Parathyroid adenoma (tissue), 2 donors: ENCODE results near the gene IRAK1.

Experiments used
- H2AFZ ChIP-seq: fragments of 300-600 bp; sonication (generic); one replicate; pipeline ENCODE4 v1.7.0; 2017; ENCODE audit warnings: antibody characterized with exemption, mild to moderate bottlenecking
- H3K27ac ChIP-seq: fragments of 300-600 bp; sonication (generic); one replicate; pipeline ENCODE4 v1.7.0; 2017
- H3K27me3 ChIP-seq: fragments of 300-600 bp; sonication (generic); one replicate; pipeline ENCODE4 v1.7.0; 2017; ENCODE audit warnings: low read length; ENCODE audit not compliant: control insufficient read depth, insufficient read depth
- H3K36me3 ChIP-seq: fragments of 300-600 bp; sonication (generic); one replicate; pipeline ENCODE4 v1.7.0; 2017; ENCODE audit warnings: low read length; ENCODE audit not compliant: control insufficient read depth, insufficient read depth
- H3K4me1 ChIP-seq: fragments of 300-600 bp; sonication (generic); one replicate; pipeline ENCODE4 v1.7.0; 2017; ENCODE audit warnings: control low read depth
- H3K4me2 ChIP-seq: fragments of 300-600 bp; sonication (generic); one replicate; pipeline ENCODE4 v1.7.0; 2017; ENCODE audit warnings: low read length
- H3K4me3 ChIP-seq: fragments of 300-600 bp; sonication (generic); one replicate; pipeline ENCODE4 v1.7.0; 2017; ENCODE audit warnings: low read depth, low read length
- H3K79me2 ChIP-seq: fragments of 300-600 bp; sonication (generic); one replicate; pipeline ENCODE4 v1.7.0; 2017; ENCODE audit warnings: control low read depth
- H3K9ac ChIP-seq: fragments of 300-600 bp; sonication (generic); one replicate; pipeline ENCODE4 v1.7.0; 2017; ENCODE audit warnings: mild to moderate bottlenecking
- H3K9me3 ChIP-seq: fragments of 300-600 bp; sonication (generic); one replicate; pipeline ENCODE4 v1.7.0; 2017; ENCODE audit warnings: low read length; ENCODE audit not compliant: control insufficient read depth
- TF ChIP-seq, protein P1 (sequence below): fragments of 300-600 bp; sonication (generic); IDR thresholded peaks from one replicate; pipeline ENCODE4 v1.7.0; 2017; ENCODE audit warnings: antibody characterized with exemption, mild to moderate bottlenecking
- donor health status: primary hyperparathyroidism.

The IRAK1 gene

DNA sequence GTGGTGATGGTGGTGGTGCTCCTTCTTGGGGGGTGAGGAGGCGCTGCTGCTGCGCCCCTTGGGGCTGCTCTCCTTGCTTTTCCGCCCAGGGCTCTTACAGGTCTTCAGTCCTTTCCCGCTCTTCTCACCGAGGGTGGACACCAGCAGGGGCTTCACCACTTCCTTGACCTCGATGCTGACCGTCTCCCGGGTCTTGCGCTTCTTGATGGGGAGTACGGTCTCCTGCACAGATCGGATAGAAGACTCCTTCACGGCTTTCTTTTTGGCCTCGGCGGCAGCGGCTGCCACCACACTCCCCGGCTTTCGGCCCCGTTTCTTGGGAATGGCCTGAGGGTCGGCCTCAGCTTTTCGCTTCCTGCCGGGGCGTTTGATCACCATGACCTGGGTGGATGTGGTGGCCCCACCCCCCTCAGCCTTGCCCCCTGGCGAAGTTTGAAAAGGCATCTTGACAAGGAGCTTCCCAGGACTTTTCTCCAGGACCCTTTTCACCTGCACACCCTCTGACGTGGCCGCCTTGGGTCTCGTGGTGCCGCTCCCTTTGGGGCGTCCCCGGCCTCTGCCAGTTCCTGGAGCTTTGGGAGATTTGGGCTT lies 11.1 kb upstream of the IRAK1 start:
- no peaks in the 10 kb centered on the region for H3K4me1 ChIP-seq
- H3K4me3 ChIP-seq: no peak overlapping the region
- H3K9me3 ChIP-seq: no peaks in the 10 kb centered on the region
- H3K27me3 ChIP-seq: no peaks in the 10 kb centered on the region
- no peak overlapping the region for H2AFZ ChIP-seq
- H3K27ac ChIP-seq: no peak overlapping the region
- TF ChIP-seq, protein P1, sequence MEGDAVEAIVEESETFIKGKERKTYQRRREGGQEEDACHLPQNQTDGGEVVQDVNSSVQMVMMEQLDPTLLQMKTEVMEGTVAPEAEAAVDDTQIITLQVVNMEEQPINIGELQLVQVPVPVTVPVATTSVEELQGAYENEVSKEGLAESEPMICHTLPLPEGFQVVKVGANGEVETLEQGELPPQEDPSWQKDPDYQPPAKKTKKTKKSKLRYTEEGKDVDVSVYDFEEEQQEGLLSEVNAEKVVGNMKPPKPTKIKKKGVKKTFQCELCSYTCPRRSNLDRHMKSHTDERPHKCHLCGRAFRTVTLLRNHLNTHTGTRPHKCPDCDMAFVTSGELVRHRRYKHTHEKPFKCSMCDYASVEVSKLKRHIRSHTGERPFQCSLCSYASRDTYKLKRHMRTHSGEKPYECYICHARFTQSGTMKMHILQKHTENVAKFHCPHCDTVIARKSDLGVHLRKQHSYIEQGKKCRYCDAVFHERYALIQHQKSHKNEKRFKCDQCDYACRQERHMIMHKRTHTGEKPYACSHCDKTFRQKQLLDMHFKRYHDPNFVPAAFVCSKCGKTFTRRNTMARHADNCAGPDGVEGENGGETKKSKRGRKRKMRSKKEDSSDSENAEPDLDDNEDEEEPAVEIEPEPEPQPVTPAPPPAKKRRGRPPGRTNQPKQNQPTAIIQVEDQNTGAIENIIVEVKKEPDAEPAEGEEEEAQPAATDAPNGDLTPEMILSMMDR: no peak
- H3K36me3 ChIP-seq: no peaks in the 10 kb centered on the region
- no peak overlapping the region for H3K9ac ChIP-seq
- H3K4me2 ChIP-seq: no peak overlapping the region
- H3K79me2 ChIP-seq: peaks cover 8% of the 10 kb centered on the region

- TF ChIP-seq, protein P1: no peak
Measured at GRCh38 chrX:154030266-154030665, 10.6 kb upstream of the IRAK1 start.

DNA sequence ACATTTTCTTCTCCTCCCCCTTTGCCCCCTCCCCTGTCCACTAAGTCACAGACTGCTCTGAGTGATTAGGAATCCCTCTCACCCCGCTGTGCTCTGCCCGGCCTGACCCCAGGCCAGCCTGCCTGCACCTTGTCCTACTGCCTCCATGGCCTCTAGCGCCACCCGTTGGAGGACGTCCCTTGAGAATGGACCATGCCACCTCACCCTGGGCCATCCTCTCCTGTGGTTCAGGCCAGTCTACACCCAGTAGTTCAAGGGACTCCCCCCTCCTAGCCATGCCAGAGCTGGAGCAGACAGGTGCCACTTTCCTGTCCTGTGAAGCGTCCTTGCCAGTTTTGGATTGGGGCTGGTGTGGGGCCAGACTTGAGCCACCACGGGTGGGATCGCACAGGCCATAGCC lies 9.7 kb upstream of the IRAK1 start:
- no peaks in the 10 kb centered on the region for H3K36me3 ChIP-seq
- no peak overlapping the region for H3K4me2 ChIP-seq
- H3K9ac ChIP-seq: no peak overlapping the region
- TF ChIP-seq, protein P1: no peak
- H3K4me3 ChIP-seq: no peak overlapping the region
- no peaks in the 10 kb centered on the region for H3K4me1 ChIP-seq
- H3K79me2 ChIP-seq: peaks cover 7% of the 10 kb centered on the region
- no peak overlapping the region for H3K27ac ChIP-seq
- H3K9me3 ChIP-seq: no peaks in the 10 kb centered on the region
- no peak overlapping the region for H2AFZ ChIP-seq
- H3K27me3 ChIP-seq: no peaks in the 10 kb centered on the region

More at GRCh38 chrX:154030266-154030665, 10.6 kb upstream of the IRAK1 start:
- Histone ChIP-seq H3K79me2 (peaks cover 8% of the 10 kb centered on the region), H3K27me3 (no peaks in the 10 kb centered on the region), H3K4me3 (no peak overlapping the region), H3K4me1 (no peaks in the 10 kb centered on the region), H2AFZ (no peak overlapping the region), H3K36me3 (no peaks in the 10 kb centered on the region), H3K27ac (no peak overlapping the region), H3K4me2 (no peak overlapping the region), H3K9ac (no peak overlapping the region), H3K9me3 (no peaks in the 10 kb centered on the region)

DNA sequence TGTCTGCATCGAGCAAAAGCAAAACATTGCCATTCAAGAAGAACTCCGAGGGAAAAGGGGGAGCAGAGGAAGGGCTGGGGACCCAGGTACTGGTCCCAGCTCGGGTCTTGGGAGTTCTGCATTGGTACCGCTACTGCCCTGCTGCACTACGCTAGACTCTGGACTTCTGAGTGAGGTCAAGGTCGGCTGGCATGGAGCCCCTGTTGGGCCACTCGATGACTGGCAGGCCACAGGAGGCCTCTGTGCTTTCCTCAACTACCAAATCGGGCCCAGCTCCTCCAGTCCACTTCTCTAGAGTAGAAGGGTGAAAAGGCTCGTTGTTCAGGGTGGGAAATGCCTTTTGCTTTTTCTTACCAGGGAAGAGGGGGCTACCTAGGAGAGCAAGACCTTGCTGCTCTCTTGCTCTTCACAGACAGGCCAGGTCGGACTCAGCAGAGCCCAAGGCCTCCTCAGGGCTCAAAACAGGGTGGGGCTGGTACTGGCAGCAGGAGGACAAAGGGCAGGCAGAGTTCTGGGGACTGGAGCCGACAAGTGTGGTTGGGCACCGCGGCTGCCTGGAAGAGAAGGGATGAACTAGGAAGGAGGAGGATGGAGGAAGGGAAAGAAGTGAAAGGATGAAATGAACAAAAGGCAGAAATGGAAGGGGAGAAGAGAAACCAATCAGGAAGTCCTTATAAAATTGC lies 8.9 kb upstream of the IRAK1 start:
- Histone ChIP-seq H3K4me2 (no peak overlapping the region), H3K9me3 (no peaks in the 10 kb centered on the region), H3K4me3 (no peak overlapping the region), H3K27me3 (no peaks in the 10 kb centered on the region), H3K36me3 (no peaks in the 10 kb centered on the region), H3K79me2 (peaks cover under 1% of the 10 kb centered on the region), H3K9ac (no peak overlapping the region), H3K27ac (no peak overlapping the region), H2AFZ (no peak overlapping the region), H3K4me1 (no peaks in the 10 kb centered on the region)
- TF ChIP-seq, protein P1: no peak

- TF ChIP-seq, protein P1: no peak
- H3K9me3 ChIP-seq: no peaks in the 10 kb centered on the region
- no peaks in the 10 kb centered on the region for H3K27me3 ChIP-seq
- H3K9ac ChIP-seq: no peak overlapping the region
- no peaks in the 10 kb centered on the region for H3K79me2 ChIP-seq
- no peak overlapping the region for H3K27ac ChIP-seq
- H3K4me3 ChIP-seq: no peak overlapping the region
- H3K4me1 ChIP-seq: no peaks in the 10 kb centered on the region
- H3K36me3 ChIP-seq: no peaks in the 10 kb centered on the region
- H2AFZ ChIP-seq: no peak overlapping the region
- no peak overlapping the region for H3K4me2 ChIP-seq
Measured at GRCh38 chrX:154027986-154028385, 8.3 kb upstream of the IRAK1 start.
